GM19238 (cell line): ENCODE results near the gene RPP14.

Experiments
- DNase-seq: peaks from one replicate; pipeline ENCODE4 v3.0.0; 2011; ENCODE audit warnings: low spot score; ENCODE audit not compliant: insufficient read length

RPP14 gene

GRCh38 chr3:58291671-58292338 lies 14.2 kb upstream of the RPP14 start:
- no peak for DNase-seq

- DNase-seq = no peak
Observed at GRCh38 chr3:58292866-58293265, 13.2 kb upstream of the RPP14 start.

- DNase-seq = no peak
Observed at GRCh38 chr3:58293516-58293915, 12.5 kb upstream of the RPP14 start.

DNA sequence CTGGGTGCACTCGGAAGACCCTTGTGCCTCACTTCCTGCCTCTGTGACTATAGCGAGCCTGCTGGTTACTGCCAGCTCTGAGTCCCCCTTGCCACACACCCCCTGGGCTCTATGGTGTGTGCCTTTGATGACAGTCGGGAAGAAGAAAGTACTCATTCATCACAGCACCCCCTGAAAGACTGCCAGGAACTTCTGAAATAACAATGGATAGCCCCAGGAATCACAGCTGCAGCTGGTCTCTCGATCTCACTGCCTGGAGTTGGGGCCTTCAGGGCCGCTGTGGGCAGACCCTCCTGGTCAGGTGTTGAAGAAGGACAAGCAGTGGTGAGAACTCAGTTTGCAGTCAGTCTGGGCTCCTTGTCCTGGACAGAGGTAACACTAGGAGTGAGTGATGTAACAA lies 9.8 kb upstream of the RPP14 start:
- DNase-seq = no peak

GRCh38 chr3:58296843-58297242 lies 9.2 kb upstream of the RPP14 start:
- no peak for DNase-seq

DNA sequence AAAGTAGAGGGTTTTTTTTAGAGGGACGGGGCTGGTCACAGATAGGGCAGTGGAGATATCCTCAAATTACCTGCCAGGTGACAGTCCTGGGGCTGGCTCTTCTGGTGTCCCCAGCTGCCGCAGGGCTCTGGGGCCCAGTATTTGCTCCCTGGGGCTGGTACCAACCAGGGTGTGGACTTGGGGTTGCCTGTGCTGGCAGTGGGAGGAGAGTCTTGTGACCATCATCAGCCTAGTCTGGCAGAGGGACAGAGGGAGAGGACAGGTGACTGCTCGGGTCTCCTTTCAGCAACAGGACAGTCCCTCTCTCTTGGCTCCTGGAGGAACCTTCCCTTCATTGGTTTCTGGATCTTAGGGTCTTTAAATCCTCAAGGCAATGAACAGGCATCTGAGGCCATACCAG lies 7.9 kb upstream of the RPP14 start:
- DNase-seq = no peak

- no peak for DNase-seq
Observed at GRCh38 chr3:58299075-58299474, 7.0 kb upstream of the RPP14 start.

GRCh38 chr3:58299839-58300516 lies 6.1 kb upstream of the RPP14 start:
- no peak for DNase-seq

- DNase-seq = no peak
Observed at GRCh38 chr3:58307639-58308215, 1.7 kb downstream of the RPP14 start.

GRCh38 chr3:58308728-58309127 lies 2.7 kb downstream of the RPP14 start:
- no peak for DNase-seq

- DNase-seq = no peak
Observed at GRCh38 chr3:58317811-58318210, 11.8 kb downstream of the RPP14 start.

- no peak for DNase-seq
Observed at GRCh38 chr3:58321791-58322190, 15.7 kb downstream of the RPP14 start.

DNA sequence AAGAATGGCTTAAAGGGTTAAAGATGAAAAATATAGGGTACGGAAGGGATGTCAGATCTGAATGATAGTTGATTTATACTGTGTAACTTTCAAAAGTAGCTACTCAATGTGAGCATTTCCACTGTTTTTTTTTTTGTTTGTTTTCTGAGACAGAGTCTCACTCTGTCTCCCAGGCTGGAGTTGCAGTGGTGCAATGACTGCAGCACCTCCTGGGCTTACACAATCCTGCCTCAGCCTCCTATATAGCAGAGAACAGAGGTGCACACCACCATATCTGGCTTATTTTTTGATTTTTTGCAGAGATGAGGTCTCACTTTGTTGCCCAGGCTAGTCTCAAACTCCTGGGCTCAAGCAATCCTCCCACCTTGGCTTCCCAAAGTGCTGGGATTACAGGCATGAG lies 16.7 kb downstream of the RPP14 start:
- DNase-seq = no peak

DNA sequence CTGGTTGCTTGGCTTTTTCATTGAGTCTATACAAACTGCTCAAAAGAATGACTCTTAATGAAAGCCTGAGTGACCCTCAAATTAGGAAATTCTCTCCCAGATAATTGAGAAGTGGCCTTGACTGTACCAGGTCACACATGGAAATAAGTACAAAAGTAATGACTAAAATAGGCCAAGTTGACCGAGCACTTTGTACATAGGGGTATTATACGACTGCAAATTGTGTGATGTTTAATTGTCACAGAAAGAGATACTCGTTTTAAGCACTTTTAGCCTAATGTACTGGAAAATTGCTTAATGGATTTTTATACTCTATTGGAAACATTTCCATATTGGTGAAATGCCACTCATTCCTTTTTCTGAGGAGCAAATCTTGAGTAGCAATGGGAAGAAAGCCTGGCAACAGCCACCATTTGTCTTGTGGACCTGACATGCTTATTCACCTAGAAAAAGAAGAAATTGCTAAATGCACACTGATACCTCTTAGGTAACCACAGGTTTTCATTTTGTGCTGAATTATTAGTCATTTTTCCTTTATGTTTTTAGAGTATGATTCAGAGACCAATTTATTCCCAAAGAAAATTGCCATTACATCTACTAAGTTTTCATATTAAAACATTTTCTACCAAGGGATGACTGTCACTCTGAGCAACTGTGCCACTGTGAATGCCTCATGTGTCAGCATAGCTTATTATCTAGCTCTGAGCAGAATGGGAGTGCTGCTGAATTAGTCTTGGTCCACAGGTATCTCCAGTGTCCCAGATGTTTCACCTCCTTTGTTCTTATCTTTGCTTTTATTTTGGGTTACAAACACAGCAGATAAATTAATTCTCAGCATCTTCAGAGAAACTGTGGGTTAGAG lies 17.7 kb downstream of the RPP14 start:
- no peak for DNase-seq

GRCh38 chr3:58324391-58325390 lies 18.6 kb downstream of the RPP14 start:
- DNase-seq = no peak

- DNase-seq = no peak
Observed at GRCh38 chr3:58325525-58325992, 19.5 kb downstream of the RPP14 start.

DNA sequence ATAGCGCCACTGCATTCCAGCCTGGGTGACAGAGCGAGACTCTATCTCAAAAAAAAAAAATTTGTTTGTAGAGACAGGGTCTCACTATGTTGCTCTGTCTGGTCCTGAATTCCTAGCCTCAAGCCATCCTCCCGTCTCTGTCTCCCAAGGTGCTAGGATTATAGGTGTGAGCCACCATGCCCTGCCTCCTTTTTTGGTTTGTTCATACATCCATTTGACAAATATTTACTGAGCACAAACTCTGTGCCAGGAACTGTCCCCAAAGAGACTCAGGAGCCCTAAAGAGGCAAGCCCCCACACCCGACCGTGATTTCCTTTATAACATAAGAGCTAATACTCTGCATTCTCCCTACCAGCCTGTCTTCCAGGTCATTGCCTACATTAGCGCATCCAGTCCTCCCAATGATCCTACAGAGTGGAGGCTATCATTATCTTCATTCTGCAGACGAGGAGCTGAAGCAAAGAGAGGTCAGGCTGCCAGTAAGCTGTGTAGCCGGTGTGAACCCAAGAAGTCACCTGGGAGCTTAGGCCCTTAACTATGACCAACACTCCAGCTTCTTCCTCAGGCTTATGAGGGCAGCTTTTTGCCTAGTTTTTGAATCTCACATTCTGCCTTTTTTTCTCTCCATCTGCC lies 20.3 kb downstream of the RPP14 start:
- no peak for DNase-seq

GRCh38 chr3:58329150-58329921 lies 23.3 kb downstream of the RPP14 start:
- no peak for DNase-seq

- DNase-seq = no peak
Observed at GRCh38 chr3:58329922-58330413, 23.9 kb downstream of the RPP14 start.
